WTC11 (cell line): ENCODE measurements around the gene FRMD4A. TPM values are rescaled to one million over a fixed set of nuclear protein-coding genes. Genes with fewer than 3 reads are reported as not detected.

Experiments
- ATAC-seq: fragments of 200-7000 bp; cut with Tn5 transposase; 2 replicates; pipeline ENCODE4 v1.10.0; 2021; ENCODE audit warnings: mild to moderate bottlenecking, moderate library complexity
- CTCF ChIA-PET: fragments of 300-600 bp; sonication (Branson Sonifier 250); formaldehyde crosslinking; loops from one replicate; lab custom pipeline; 2021; ENCODE audit warnings: antibody characterized with exemption; lab: Charles Lee
- POLR2A ChIA-PET: fragments of 350-600 bp; sonication (Branson Sonifier 250); formaldehyde crosslinking; loops from one replicate; lab custom pipeline; 2021; ENCODE audit warnings: antibody characterized with exemption; lab: Charles Lee
- DNase-seq: peaks from one replicate; pipeline ENCODE4 v3.0.0; 2021; ENCODE audit warnings: low spot score
- H3K27ac Mint-ChIP-seq: 2 replicates; pipeline ENCODE4 v1.8.0; 2021; ENCODE audit warnings: mixed read lengths
- H3K27me3 Mint-ChIP-seq: 2 replicates; pipeline ENCODE4 v1.8.0; 2021; ENCODE audit warnings: low read depth, mild to moderate bottlenecking, moderate library complexity, mixed read lengths
- H3K36me3 Mint-ChIP-seq: 2 replicates; pipeline ENCODE4 v1.8.0; 2021; ENCODE audit warnings: mixed read lengths
- H3K4me1 Mint-ChIP-seq: 2 replicates; pipeline ENCODE4 v1.8.0; 2022; ENCODE audit warnings: mixed read lengths
- H3K4me3 Mint-ChIP-seq: 2 replicates; pipeline ENCODE4 v1.8.0; 2021; ENCODE audit warnings: mild to moderate bottlenecking, moderate library complexity, mixed read lengths
- H3K9me3 Mint-ChIP-seq: 2 replicates; pipeline ENCODE4 v1.8.0; 2021; ENCODE audit warnings: mixed read lengths
- CTCF ChIP-seq: fragments of 200-600 bp; IDR thresholded peaks from 2 replicates; pipeline ENCODE4 v1.8.0; 2022; ENCODE audit warnings: antibody characterized with exemption
- IRF1 ChIP-seq: sonication (generic); formaldehyde crosslinking; IDR thresholded peaks from 2 replicates; pipeline ENCODE4 v1.8.0; 2023; ENCODE audit warnings: missing genetic modification reagents
- JAZF1 ChIP-seq: fragments of 250-450 bp; sonication (Bioruptor Pico); IDR thresholded peaks from 2 replicates; pipeline ENCODE4 v1.9.0; 2021; ENCODE audit warnings: moderate library complexity, mild to moderate bottlenecking, inconsistent platforms
- NR2C2 ChIP-seq: sonication (generic); formaldehyde crosslinking; IDR thresholded peaks from 2 replicates; pipeline ENCODE4 v1.8.0; 2022; ENCODE audit warnings: mild to moderate bottlenecking, missing genetic modification reagents
- RELA ChIP-seq: sonication (generic); formaldehyde crosslinking; IDR thresholded peaks from 2 replicates; pipeline ENCODE4 v1.8.1; 2022; ENCODE audit warnings: missing genetic modification reagents, mild to moderate bottlenecking, borderline replicate concordance
- TP53 ChIP-seq: sonication (generic); formaldehyde crosslinking; IDR thresholded peaks from 2 replicates; pipeline ENCODE4 v1.8.1; 2023; ENCODE audit warnings: mild to moderate bottlenecking, missing genetic modification reagents
- ZNF512 ChIP-seq: sonication (generic); formaldehyde crosslinking; IDR thresholded peaks from 2 replicates; pipeline ENCODE4 v1.8.1; 2022; ENCODE audit warnings: missing genetic modification reagents, borderline replicate concordance
- total RNA-seq: library from RNA; stranded (reverse); gene quantifications from 3 replicates; pipeline ENCODE4 v1.2.3, GENCODE V29; 2021
- TF ChIP-seq, protein P1 (sequence below): sonication (generic); formaldehyde crosslinking; IDR thresholded peaks from 2 replicates; pipeline ENCODE4 v1.8.1; 2023; ENCODE audit warnings: mild to moderate bottlenecking, missing genetic modification reagents
- TF ChIP-seq, protein P2 (sequence below): fragments of 250-450 bp; sonication (Bioruptor Pico); IDR thresholded peaks from 2 replicates; pipeline ENCODE4 v1.9.0; 2021; ENCODE audit warnings: mild to moderate bottlenecking, borderline replicate concordance
- TF ChIP-seq, protein P3 (sequence below): sonication (generic); formaldehyde crosslinking; IDR thresholded peaks from 2 replicates; pipeline ENCODE4 v1.8.0; 2022; ENCODE audit warnings: missing genetic modification reagents
- TF ChIP-seq, protein P4 (sequence below): sonication (generic); formaldehyde crosslinking; IDR thresholded peaks from 2 replicates; pipeline ENCODE4 v1.8.0; 2022; ENCODE audit warnings: mild to moderate bottlenecking, missing genetic modification reagents

Gene FRMD4A
- total RNA-seq, 1 experiment from 2014 or later = 35.5 TPM

DNA sequence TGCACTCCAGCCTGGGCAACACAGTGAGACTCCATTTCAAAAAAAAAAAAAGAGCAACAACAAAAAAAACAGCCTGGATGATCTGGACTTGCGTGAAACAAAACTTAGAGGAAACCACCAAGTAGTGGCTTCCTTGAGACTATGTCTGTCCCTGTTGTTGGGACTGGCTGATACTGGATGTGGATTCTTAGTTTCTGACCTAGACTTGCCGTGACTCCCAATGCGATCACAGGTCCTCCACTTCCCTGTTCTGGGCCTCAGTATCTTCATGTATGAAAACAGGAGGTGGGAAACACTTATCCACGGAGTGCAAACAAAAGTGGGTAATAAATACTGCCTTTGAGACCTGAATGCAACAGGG, 618.3 kb downstream of the FRMD4A start (continued):
- TF ChIP-seq JAZF1 (CRISPR knock-in tag) = no peak
- TF ChIP-seq NR2C2 = no peak
- no peak for TF ChIP-seq ZNF512 (CRISPR knock-in tag)

DNA sequence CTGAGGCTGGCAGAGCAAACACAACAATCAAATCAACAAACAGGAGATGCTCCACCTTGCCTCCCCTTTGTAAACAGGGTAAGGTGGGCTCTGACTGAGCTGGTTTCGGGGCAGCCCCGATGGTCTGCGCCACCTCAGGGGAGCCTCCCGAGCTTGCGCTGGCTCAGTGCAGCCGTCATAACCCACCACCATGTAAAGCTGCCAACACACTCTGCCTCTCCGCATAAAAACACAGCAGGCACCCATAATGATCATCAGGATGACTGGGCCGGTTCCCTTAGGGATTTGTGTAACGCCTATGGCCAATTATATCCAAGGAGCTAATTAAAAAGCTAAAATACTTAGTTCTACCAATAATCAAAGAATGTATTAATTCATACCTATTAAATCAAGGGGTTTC, 619.4 kb downstream of the FRMD4A start:
- DNase-seq (no peak), ATAC-seq (no peak)
- POLR2A ChIA-PET = interaction anchor here (0.9 kb wide), 1 partner anchor 22 kb away, joined by 5 read pairs; no protein-coding TSS in a partner anchor
- CTCF ChIA-PET = no interaction called here
- Mint-ChIP-seq H3K4me1 (peaks cover 75% of the 10 kb centered on the region), H3K9me3 (no peaks in the 10 kb centered on the region), H3K27me3 (no peaks in the 10 kb centered on the region), H3K27ac (no peak overlapping the region), H3K4me3 (no peak overlapping the region), H3K36me3 (no peaks in the 10 kb centered on the region)
- TF ChIP-seq, protein P1, sequence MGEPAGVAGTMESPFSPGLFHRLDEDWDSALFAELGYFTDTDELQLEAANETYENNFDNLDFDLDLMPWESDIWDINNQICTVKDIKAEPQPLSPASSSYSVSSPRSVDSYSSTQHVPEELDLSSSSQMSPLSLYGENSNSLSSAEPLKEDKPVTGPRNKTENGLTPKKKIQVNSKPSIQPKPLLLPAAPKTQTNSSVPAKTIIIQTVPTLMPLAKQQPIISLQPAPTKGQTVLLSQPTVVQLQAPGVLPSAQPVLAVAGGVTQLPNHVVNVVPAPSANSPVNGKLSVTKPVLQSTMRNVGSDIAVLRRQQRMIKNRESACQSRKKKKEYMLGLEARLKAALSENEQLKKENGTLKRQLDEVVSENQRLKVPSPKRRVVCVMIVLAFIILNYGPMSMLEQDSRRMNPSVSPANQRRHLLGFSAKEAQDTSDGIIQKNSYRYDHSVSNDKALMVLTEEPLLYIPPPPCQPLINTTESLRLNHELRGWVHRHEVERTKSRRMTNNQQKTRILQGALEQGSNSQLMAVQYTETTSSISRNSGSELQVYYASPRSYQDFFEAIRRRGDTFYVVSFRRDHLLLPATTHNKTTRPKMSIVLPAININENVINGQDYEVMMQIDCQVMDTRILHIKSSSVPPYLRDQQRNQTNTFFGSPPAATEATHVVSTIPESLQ (CRISPR knock-in tag) = no peak
- TF ChIP-seq TP53 (CRISPR knock-in tag) (no peak), CTCF (no peak), ZNF512 (CRISPR knock-in tag) (no peak)
- TF ChIP-seq, protein P2, sequence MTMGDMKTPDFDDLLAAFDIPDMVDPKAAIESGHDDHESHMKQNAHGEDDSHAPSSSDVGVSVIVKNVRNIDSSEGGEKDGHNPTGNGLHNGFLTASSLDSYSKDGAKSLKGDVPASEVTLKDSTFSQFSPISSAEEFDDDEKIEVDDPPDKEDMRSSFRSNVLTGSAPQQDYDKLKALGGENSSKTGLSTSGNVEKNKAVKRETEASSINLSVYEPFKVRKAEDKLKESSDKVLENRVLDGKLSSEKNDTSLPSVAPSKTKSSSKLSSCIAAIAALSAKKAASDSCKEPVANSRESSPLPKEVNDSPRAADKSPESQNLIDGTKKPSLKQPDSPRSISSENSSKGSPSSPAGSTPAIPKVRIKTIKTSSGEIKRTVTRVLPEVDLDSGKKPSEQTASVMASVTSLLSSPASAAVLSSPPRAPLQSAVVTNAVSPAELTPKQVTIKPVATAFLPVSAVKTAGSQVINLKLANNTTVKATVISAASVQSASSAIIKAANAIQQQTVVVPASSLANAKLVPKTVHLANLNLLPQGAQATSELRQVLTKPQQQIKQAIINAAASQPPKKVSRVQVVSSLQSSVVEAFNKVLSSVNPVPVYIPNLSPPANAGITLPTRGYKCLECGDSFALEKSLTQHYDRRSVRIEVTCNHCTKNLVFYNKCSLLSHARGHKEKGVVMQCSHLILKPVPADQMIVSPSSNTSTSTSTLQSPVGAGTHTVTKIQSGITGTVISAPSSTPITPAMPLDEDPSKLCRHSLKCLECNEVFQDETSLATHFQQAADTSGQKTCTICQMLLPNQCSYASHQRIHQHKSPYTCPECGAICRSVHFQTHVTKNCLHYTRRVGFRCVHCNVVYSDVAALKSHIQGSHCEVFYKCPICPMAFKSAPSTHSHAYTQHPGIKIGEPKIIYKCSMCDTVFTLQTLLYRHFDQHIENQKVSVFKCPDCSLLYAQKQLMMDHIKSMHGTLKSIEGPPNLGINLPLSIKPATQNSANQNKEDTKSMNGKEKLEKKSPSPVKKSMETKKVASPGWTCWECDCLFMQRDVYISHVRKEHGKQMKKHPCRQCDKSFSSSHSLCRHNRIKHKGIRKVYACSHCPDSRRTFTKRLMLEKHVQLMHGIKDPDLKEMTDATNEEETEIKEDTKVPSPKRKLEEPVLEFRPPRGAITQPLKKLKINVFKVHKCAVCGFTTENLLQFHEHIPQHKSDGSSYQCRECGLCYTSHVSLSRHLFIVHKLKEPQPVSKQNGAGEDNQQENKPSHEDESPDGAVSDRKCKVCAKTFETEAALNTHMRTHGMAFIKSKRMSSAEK (CRISPR knock-in tag) = no peak

DNA sequence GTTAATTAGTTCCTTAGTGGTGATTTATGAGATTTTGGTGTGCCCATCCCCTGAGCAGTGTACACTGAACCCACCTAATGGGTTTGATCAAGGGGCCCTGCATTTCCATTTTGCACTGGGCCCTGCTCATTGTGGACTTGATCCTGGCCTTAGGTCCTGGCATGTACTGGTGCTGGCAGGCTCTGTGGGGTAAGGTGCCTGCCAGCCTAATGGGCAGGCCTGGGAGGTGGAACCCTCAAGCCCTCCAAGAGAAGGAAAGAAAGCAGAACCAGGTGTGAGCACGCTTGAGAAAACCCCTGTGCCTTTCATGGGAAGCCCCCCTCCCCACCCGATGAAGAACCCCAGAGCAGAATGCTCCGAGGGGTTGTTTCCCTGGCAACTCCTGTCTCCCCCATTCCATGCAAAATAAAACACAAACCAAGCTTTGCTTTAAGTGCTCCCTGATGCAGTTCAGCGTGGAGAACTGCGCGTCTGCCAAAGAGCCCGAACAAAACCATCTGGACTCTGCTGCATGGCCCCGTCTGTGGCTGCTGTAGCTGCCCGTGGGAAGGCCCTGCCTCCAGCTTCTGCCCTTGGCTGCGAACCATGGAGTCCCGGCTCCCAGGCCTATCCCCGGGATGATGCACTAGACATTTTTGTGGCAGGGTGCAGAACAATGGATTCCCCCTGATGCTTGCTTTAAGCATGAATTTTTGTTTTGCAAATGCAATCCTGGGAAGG, 620.6 kb downstream of the FRMD4A start:
- ChIA-PET POLR2A (no interaction called here), CTCF (no interaction called here)
- Mint-ChIP-seq H3K27me3 (no peaks in the 10 kb centered on the region), H3K4me1 (peaks cover 86% of the 10 kb centered on the region), H3K4me3 (no peak overlapping the region), H3K27ac (peak overlapping the region; percentile 47), H3K9me3 (no peaks in the 10 kb centered on the region), H3K36me3 (no peaks in the 10 kb centered on the region)
- DNase-seq (no peak), ATAC-seq (no peak)
- TF ChIP-seq, protein P3, sequence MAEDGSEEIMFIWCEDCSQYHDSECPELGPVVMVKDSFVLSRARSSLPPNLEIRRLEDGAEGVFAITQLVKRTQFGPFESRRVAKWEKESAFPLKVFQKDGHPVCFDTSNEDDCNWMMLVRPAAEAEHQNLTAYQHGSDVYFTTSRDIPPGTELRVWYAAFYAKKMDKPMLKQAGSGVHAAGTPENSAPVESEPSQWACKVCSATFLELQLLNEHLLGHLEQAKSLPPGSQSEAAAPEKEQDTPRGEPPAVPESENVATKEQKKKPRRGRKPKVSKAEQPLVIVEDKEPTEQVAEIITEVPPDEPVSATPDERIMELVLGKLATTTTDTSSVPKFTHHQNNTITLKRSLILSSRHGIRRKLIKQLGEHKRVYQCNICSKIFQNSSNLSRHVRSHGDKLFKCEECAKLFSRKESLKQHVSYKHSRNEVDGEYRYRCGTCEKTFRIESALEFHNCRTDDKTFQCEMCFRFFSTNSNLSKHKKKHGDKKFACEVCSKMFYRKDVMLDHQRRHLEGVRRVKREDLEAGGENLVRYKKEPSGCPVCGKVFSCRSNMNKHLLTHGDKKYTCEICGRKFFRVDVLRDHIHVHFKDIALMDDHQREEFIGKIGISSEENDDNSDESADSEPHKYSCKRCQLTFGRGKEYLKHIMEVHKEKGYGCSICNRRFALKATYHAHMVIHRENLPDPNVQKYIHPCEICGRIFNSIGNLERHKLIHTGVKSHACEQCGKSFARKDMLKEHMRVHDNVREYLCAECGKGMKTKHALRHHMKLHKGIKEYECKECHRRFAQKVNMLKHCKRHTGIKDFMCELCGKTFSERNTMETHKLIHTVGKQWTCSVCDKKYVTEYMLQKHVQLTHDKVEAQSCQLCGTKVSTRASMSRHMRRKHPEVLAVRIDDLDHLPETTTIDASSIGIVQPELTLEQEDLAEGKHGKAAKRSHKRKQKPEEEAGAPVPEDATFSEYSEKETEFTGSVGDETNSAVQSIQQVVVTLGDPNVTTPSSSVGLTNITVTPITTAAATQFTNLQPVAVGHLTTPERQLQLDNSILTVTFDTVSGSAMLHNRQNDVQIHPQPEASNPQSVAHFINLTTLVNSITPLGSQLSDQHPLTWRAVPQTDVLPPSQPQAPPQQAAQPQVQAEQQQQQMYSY (CRISPR knock-in tag) = no peak
- TF ChIP-seq RELA (CRISPR knock-in tag) (no peak), IRF1 (no peak)
- TF ChIP-seq, protein P4, sequence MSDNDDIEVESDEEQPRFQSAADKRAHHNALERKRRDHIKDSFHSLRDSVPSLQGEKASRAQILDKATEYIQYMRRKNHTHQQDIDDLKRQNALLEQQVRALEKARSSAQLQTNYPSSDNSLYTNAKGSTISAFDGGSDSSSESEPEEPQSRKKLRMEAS (CRISPR knock-in tag) = no peak
